Measurements from ENCODE around the gene SDHD.

SDHD gene

DNA sequence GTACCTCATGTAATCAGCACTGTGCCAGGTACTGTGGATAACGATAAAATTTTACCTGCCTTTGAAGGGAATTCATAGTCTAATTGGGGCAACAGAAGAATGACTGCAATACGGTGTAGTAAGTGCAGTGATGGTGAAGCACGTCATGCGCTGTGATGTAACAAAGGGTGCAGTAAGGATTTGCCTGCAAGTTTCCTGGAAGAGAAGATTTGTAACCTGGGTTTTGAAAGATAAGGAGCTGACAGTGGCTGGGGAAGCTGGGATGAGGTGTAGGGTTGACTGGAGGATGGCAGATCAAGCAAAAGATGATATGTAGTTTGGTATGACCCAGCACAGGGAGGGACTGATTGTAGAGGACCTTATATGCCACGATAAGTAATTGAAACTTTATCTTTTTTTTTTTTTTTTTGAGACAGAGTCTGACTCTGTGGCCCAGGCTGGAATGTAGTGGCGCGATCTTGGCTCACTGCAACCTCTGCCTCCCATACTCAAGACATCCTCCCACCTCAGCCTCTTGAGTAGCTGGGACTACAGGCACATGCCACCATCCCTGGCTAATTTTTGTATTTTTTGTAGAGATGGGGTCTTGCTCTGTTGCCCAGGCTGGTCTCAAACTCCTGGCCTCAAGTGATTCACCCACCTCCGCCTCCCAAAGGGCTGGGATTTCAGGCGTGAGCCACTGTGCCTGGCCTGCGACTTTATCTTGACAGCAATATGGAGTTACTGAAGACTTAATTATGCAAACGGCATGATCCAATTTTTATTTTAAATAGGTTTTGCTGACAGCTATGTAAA lies 11.3 kb downstream of the SDHD start:
- in situ Hi-C loops (cut with HindIII; ENCODE audit: low sequenced_read_pairs) = no loop called here

DNA sequence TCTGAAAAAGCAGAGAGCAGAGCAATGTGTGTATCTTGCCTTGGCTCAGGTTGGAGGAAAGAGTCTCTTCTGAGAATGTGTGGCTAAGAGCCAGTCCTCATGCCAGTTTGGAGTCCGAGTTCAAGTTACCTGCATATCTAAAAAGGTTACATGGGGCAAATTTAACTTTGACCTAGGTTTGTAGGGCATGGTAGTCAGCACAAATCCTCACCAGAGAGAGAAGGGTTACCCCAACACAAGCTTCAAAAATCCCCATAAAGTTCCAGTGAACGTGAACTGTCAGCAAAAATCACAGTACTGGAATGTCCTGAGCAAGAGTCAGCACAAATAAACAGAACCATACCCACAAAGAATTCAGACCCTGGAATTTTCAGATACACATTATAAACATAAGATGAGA lies 13.8 kb downstream of the SDHD start:
- in situ Hi-C loops (cut with HindIII; ENCODE audit: low sequenced_read_pairs) = no loop called here

DNA sequence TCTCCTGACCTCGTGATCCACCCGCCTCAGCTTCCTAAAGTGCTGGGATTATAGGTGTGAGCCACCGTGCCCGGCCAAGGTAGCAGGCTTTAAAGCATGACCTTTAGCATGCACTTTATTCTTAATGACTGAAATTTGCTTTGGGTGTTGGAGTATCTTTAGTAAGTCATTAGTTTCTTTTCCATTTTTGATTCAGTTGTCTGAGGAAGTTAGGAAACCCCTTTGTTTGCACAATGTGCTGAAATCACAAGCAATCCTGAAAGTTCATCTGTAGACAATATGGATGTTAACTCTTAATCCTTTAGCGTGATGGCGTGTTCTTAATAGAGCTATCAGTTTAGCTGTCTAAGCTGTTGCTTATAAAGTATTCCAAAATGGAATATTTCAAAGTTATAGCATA lies 16.8 kb downstream of the SDHD start:
- in situ Hi-C loops (cut with HindIII; ENCODE audit: low sequenced_read_pairs) = no loop called here

DNA sequence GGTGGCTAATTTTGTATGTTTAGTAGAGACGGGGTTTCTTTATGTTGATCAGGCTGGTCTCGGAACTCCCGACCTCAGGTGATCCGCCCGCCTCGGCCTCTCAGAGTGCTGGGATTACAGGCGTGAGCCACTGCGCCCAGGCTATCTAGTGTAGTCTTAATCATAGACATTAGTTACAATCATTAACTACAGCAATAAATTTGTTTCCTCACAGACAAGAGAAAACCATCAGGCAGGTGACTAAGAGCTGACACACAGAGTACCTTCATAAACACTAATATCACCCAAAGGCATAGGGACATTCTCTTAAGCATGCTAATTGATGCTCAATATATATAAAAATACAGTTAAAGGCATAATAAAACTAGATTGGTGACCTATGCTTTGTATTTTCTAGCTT lies 19.4 kb downstream of the SDHD start:
- in situ Hi-C loops (cut with HindIII; ENCODE audit: low sequenced_read_pairs) = no loop called here

DNA sequence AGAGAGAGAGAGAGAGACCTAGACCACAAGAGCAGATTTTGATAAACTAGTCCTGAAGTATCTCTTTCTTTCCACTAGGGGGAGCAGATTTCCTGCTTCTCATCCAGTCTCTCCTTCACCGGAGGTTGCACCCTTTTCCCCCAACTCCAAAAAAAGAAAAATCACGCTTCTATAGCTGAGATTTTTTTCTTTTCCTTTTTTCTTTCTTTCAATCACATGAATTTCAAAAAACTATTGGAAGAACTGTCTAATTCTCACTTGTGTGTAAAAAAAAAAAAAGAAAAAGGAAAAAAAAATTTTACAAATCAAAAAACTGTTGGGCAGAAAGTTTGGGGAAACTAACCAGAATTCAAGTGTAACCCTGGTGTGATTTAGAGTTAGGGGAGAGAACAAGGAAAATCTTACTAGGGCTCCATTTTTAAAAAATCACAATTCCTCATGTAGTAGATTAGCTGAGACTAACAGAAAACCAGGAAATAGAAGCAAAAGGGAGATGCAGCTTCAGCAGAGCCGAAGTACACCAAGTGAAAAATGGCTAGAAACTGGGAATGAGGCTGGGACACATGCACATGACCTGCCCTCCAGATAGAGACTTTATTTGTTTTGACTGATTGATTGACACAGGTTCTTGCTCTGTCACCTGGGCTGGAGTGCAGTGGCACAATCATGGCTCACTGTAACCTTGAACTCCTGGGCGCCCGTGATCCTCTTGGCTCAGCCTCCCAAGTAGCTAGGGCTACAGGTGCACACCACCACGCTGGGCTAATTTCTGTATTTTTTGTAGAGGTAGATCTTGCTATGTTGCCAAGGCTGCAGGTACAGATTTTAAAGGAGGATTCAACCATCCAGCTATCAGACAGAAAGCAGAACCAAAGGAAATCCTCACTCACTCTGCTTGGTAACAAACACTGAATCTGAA lies 27.1 kb downstream of the SDHD start:
- in situ Hi-C loops (cut with HindIII; ENCODE audit: low sequenced_read_pairs) = no loop called here

DNA sequence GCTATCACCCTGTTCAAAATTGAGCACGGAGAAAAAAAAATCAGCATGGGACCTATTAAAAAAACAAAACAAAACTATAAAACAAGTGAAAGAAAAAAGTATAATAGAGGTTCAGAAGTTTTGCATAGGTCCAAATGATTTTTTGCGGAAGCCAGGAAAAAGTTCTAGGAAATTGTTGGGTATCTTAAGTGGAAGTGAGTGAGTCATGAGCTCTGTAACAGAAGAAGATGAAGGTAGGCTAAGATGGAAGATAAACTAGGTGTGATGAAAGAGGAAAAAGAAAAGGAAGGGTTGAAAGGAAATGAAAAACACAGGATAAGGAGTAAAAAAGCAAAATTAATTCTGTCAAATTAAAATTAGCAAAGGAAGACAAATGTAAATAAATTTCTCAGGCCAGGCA lies 27.8 kb downstream of the SDHD start:
- in situ Hi-C loops (cut with HindIII; ENCODE audit: low sequenced_read_pairs) = no loop called here

DNA sequence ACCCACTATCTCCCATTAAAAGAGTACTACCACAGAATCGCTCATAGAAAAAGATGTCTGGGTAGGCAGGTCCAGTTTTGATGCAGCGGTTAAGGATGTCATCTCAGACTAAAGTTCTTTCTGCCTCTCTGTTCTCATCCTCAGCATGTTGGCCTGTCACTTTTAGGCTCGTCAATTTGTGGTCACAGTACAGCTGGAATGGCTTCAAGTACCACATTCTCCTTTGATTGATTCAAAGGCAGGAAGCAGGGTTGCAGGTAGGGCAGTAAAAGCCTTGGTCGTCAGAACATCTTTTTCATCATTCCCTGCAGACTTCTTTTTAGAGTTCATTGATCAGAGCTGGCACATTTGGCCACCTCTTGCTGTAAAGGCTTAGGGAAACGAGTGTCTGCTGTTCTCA lies 28.7 kb downstream of the SDHD start:
- in situ Hi-C loops (cut with HindIII; ENCODE audit: low sequenced_read_pairs) = no loop called here

DNA sequence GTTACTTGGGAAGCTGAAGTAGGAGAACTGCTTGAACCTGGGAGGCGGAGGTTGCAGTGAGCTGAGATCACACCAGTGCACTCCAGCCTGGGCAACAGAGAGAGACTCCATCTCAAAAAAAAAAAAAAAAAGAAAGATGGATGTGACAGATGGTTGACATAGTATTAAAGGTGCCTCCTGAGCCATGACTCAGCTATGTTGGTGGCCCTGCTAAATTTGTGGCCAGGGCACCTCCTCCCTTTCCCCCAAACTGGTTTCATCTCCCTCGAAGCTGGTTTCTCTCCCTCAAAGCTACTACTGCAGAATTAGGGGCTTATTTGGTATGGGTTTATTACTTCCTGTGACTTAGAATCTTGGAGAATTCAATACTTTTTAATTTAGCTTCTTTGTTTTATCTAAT lies 31.5 kb downstream of the SDHD start:
- in situ Hi-C loops (cut with HindIII; ENCODE audit: low sequenced_read_pairs) = no loop called here

DNA sequence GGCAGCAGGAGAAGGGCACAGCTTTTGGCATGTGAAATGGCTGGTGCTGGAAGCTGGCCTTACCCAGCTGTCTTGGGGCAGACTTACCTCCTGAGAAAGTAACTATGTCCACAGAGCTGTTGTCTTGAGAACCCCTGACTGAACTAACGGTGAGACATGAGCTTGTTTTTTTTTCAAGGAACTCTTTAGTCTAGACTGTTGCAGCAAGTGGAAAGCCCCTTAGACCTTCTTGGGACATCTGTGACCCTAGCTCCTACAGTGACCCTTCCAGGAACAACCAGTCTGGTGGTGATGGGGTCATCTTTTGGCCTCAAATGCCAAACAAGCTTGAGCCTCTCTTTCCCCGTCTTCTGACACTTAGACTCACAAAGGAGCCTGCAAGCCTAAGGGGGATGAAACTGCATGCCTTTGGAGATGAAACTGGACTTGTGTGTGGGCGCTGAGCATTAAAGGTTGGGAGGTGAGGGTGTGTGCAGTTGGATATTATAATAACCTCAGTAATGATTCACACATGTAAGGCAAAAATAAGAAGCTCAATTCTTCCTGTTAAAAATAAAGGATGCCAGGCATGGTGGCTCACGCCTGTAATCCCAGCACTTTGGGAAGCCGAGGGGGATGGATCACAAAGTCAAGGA lies 35.4 kb downstream of the SDHD start:
- in situ Hi-C loops (cut with HindIII; ENCODE audit: low sequenced_read_pairs) = no loop called here

DNA sequence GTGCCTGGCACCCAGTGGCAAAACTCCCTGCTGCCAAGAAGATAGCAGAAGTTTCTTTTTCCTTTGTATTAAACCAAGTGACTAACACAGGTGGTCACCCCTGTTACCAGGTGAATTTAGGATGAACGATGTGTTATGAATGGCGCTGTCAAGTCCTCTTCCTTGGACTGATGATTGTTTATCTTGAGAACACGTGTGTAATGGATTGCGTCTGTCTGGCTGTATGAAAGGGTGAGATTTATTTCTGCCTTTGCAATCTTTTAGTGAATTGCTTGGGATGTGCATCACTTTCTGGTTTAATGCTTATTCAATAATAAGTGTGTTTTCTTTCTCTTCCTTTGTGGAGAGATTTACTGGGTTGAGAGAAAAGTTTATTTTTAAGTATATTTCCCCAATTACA lies 36.5 kb downstream of the SDHD start:
- in situ Hi-C loops (cut with HindIII; ENCODE audit: low sequenced_read_pairs) = no loop called here

DNA sequence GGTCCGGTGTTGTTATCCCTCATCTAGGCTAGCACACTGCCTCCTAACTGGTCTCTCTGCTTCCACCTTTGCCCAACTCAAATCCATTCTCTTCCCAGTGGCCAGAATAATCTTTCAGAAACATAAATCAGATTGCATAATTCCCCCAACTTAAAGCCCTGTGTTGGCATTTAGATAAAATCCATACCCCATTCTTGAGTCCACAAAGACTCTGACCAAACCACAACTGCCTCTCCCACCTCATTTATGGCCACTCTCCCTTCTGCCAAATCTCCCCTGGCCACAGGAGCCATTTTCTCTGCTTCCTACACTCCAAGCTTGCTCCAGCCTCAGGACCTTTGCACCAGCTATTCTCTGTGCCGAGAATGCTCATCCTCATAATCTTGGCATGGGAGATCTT lies 40.4 kb downstream of the SDHD start:
- in situ Hi-C loops (cut with HindIII; ENCODE audit: low sequenced_read_pairs) = no loop called here

DNA sequence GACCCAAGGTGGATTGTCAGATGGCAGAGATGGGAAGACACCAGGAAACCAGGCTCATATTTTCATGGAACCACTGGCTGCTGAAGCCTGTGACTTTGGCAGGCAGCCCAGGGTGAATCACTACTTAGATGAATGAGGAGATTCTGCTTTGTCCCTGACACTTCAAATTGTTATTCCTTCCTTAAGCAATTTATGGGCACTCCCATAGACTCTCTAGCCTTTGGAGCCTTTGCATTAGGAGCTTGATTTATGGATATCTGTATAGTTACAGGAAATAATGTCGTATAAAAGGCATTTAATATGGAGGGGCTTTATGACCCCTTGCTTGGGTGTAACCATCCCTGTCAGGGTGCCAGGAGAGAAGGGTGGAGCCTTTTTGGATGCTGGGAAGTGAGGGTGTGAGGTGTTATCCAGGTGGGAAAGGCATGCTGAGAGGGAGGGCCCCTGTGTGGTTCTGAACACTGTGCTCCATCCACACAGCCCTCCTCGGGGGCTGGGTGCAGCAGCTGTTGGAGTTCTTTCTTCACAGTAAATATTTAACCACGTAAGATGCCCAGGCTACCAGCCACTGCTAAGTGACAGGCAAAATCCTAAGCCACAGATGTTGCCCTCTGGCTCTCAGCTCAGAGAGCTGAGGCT lies 41.9 kb downstream of the SDHD start:
- in situ Hi-C loops (cut with HindIII; ENCODE audit: low sequenced_read_pairs) = no loop called here

DNA sequence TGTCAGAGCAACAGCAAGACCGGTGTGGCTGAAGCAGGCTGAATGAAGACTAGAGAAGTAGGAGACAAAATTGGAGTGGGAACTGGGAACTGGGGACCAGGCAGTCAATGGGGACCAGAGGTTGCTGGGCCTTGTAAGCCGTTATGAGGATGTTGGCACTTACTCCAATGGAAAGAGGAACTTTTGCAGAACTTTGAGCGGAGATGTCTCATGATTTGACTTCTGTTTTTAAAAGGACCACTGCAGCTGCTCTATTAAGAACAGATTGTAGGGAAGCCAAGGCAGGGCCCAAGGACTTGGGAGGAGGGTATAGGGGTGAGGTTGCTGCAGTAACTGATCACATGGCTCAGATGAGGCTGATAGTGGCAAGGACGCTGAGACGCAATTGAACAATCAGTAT lies 43.0 kb downstream of the SDHD start:
- in situ Hi-C loops (cut with HindIII; ENCODE audit: low sequenced_read_pairs) = no loop called here

DNA sequence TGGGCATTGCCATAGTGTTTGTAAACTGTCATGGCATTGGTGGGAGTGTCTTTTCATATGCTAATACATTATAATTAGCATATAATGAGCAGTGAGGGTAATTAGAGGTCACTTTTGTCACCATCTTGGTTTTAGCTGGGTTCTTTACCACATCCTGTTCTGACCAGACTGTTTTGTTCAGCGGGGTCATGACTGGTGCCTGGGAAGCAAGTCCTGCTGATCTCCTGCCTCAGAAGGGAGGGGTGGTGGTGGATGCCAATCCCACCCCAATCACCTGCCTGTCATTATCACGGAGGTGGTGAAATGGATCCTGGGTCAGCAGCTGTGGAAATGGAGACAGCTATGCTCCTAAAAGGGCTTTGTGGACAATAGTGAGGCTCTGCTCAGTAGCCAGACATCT lies 46.1 kb downstream of the SDHD start:
- in situ Hi-C loops (cut with HindIII; ENCODE audit: low sequenced_read_pairs) = no loop called here

DNA sequence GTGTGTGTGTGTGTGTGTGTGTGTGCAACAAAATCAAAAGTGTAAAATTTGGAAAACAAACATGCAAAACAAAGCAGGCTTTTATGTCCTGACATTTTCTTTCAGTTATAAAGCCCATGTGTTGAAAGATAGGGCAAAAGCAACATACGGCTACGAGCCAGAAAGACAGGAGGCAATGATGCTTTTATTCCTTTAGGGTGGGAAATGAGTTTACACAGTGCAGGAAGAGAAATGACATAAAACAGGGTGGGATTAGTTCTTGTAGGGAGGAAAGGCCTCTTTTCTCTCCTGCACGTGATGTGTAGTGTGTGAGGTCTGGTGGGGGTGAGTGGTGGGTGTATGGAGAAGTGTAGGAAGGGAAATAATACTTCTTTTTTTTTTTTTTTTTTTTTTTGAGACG lies 47.8 kb downstream of the SDHD start:
- in situ Hi-C loops (cut with HindIII; ENCODE audit: low sequenced_read_pairs) = no loop called here

DNA sequence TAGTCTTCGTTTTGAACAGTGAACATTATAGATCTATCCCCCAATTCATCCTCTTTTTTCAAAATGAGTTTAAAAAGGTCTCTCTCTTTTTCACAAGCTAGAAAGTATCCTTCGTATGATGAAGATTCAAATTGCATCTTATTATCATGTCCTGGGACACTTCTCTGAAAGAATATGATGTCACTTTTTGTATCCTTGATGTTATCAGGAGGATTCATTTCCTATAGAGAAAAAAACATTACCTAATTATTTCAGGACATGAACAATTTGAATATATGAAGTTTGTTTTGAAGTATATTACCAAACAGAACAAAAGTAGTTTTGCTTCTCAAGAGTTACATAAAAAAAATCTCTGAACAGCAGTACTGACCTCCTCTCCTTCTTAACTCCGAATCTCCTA lies 56.9 kb downstream of the SDHD start:
- in situ Hi-C loops (cut with HindIII; ENCODE audit: low sequenced_read_pairs) = no loop called here
